GM18505 (cell line): Measurements from ENCODE around the gene ANKH.
"Not testable (repeated sequence)": the region's sequence is repeated elsewhere in the genome, so short reads cannot be mapped to it uniquely, and the experiment has no call there.

ENCODE experiments used
- ATAC-seq: cut with Tn5 transposase; IDR thresholded peaks from one replicate; pipeline ENCODE4 v1.9.1; 2021; ENCODE audit not compliant: unreplicated experiment
- POLR2A ChIP-seq: IDR thresholded peaks from 4 replicates; pipeline ENCODE4 v1.6.1; 2011; ENCODE audit warnings: borderline replicate concordance; ENCODE audit not compliant: insufficient read depth, insufficient read length; ENCODE audit errors: extremely low read depth

ANKH gene

GRCh38 chr5:14901462-14902051, 30.0 kb upstream of the ANKH start:
- TF ChIP-seq POLR2A = no peak

DNA sequence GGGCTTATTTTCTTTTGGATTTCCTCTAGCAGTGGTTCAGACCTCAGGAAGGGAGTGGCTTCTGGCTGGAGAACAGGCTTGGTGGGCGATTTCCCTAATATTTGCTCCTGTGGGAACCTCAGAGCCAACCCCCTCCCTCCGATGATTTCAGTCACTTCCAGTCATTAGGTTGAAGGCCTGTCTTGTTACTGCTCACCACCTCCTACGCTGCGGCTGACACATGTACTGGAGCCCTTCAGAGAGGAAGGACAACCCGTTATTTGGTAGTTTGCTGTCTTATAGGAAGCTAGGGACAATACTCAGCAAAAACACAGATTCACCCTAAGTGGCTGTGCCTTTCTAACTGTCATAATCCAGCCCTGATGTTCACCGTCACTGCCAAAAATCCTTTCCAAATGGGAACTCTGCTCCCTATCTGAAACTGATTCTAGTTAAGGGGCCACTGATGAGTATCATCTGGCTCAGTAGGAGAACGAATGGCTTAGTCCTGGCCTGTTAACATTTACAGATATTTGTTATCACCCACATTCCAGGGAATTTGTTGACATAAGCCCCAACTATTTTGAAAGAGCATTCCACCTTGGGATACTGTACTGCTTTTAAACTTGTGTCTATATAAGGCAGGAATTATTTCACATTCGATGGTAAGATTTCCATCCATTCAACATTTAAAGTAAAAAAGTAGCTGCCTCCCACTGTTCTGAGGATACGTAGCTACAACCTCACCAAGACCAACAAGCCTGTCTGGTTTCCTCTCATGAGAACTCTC, 29.3 kb upstream of the ANKH start:
- no peak for TF ChIP-seq POLR2A
- no peak for ATAC-seq

More at GRCh38 chr5:14901462-14902051, 30.0 kb upstream of the ANKH start:
- no peak for ATAC-seq

GRCh38 chr5:14896131-14896530, 24.6 kb upstream of the ANKH start:
- no peak for ATAC-seq
- TF ChIP-seq POLR2A = no peak

GRCh38 chr5:14895301-14895700, 23.7 kb upstream of the ANKH start:
- no peak for TF ChIP-seq POLR2A
- no peak for ATAC-seq

DNA sequence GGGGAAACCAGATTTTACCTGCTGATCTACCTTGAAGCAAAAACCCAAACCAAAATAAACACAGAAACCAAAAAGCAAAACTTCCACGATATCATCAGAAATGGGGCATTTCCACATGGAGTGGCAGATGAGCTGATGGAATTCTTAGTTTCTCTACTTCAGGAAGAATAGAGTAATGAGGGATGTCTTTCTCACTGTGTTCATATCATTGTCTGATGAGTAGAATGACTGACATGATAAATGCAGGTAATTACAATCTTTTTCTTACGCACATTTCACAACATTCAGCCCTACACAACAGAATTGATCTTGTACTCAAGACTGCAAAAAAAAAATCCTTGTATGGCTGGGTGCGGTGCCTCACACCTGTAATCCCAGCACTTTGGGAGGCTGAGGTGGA, 23.2 kb upstream of the ANKH start:
- no peak for TF ChIP-seq POLR2A
- ATAC-seq = no peak

- no peak for ATAC-seq
These were observed 21.8 kb upstream of the ANKH start for GRCh38 chr5:14893381-14893780.

GRCh38 chr5:14890846-14891245, 19.3 kb upstream of the ANKH start:
- TF ChIP-seq POLR2A = no peak
- no peak for ATAC-seq

More at GRCh38 chr5:14893381-14893780, 21.8 kb upstream of the ANKH start:
- TF ChIP-seq POLR2A = no peak

DNA sequence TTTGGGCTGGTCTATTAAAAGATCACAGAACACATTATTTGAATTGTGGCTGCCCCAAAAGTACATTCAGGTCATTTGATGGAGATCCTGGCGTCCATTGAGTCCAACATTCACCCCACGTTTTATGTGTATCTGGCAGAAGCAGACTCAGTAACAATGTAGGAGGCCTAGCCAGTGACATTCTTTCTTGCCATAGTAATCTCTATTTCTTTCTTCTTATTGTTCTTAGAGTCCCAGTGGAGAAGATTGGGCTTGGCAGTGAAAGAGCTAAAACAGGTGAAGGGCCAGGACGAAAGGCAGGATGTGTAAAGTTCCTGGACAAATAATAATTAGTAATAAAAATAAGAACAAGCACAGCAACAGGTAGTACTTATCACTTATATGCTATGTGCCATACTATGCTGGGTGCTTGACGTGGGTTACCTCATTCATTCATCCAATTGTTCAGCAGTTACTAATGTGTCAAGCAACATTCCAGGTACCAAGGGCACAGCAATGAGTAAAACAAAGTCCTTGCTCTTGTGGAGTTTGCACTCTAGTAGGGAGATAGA, 12.6 kb upstream of the ANKH start:
- no peak for TF ChIP-seq POLR2A
- ATAC-seq = no peak

- ATAC-seq = no peak
- no peak for TF ChIP-seq POLR2A
These were observed 11.3 kb upstream of the ANKH start for GRCh38 chr5:14882658-14883580.

DNA sequence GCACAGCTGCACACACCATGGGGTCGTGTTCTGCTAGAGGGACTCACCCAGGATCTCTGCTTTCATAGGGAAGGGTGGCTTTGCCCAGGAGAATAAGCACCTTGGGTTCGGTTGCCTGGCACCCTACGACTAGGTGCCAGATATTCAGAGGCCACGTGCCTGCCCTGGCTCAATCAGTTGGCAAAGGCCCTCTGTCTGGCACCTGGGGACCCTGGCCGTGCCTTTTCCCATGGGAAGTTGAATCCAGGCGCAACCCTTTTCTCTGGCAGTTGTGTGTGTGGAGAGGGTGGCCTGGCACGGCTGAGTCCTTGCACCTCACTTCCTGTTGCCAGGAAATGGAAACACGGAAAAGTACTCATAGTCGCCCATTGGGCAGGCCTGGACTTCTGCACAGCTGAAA, 10.2 kb upstream of the ANKH start:
- no peak for ATAC-seq
- no peak for TF ChIP-seq POLR2A

- ATAC-seq = no peak
- no peak for TF ChIP-seq POLR2A
These were observed 9.1 kb upstream of the ANKH start for GRCh38 chr5:14880688-14881087.

DNA sequence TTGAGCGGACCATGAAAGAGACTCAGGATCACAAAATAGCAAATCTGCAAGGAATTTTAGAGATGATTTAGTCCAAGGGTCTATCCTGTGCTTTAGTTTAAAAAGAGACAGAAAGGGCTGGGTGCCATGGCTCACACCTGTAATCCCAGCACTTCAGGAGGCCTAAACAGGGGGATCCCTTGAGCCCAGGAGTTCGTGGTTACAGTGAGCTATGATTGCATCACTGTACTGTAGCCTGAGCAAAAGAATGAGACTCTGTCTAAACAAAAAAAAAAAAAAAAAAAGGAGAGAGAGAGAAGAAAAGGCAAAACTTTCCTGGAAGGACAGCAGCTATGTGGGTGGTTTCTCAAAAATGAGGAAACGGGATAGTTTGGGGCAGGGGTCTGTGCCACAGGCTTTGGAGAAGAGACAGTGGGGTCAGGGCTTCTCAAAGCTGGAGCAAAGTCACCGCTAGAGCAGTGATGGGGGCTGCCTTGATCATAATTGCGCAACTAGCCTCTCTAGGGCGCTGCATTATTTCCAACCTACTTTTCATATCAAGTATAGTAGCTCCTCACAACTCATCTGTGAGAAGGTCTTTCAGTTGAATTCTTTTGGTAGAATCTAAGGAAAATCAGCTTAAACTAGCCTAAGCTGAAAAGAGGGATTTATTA, 8.5 kb upstream of the ANKH start:
- no peak for TF ChIP-seq POLR2A

GRCh38 chr5:14879393-14879792, 7.8 kb upstream of the ANKH start:
- TF ChIP-seq POLR2A = no peak
- ATAC-seq = no peak

More for the DNA sequence above, 8.5 kb upstream of the ANKH start:
- no peak for ATAC-seq

- ATAC-seq = not testable (repeated sequence)
These were observed 6.6 kb upstream of the ANKH start for GRCh38 chr5:14878192-14878591.
